ENCODE results near the gene VPS26A.

GRCh38 chr10:69218831-69219230, 94.9 kb downstream of the VPS26A start:
- TF ChIP-seq, protein P1, sequence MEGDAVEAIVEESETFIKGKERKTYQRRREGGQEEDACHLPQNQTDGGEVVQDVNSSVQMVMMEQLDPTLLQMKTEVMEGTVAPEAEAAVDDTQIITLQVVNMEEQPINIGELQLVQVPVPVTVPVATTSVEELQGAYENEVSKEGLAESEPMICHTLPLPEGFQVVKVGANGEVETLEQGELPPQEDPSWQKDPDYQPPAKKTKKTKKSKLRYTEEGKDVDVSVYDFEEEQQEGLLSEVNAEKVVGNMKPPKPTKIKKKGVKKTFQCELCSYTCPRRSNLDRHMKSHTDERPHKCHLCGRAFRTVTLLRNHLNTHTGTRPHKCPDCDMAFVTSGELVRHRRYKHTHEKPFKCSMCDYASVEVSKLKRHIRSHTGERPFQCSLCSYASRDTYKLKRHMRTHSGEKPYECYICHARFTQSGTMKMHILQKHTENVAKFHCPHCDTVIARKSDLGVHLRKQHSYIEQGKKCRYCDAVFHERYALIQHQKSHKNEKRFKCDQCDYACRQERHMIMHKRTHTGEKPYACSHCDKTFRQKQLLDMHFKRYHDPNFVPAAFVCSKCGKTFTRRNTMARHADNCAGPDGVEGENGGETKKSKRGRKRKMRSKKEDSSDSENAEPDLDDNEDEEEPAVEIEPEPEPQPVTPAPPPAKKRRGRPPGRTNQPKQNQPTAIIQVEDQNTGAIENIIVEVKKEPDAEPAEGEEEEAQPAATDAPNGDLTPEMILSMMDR (IDR thresholded peaks at IDR 0.05; ENCODE audit: extremely low read depth in 1 of 2, insufficient read depth in 1 of 2, low read depth in 1 of 2, low read length in 2 of 2) = no peak
- no peak for TF ChIP-seq POLR2A (IDR thresholded peaks at IDR 0.05; ENCODE audit: low read depth, low read length)
